IPS-18c (cell line): Measurements from ENCODE around the gene ZRANB3.
"Not testable (repeated sequence)": the region's sequence is repeated elsewhere in the genome, so short reads cannot be mapped to it uniquely, and the experiment has no call there.

Experiments used
- H3K4me3 ChIP-seq: 2 replicates; pipeline ENCODE4 v1.7.0; 2013; ENCODE audit warnings: low read depth, mild to moderate bottlenecking, low read length, moderate library complexity; ENCODE audit not compliant: insufficient read depth
- H3K9me3 ChIP-seq: one replicate; pipeline ENCODE4 v1.6.1; 2013; ENCODE audit warnings: mild to moderate bottlenecking, low read length, moderate library complexity; ENCODE audit not compliant: control insufficient read depth, insufficient read depth

Gene ZRANB3

DNA sequence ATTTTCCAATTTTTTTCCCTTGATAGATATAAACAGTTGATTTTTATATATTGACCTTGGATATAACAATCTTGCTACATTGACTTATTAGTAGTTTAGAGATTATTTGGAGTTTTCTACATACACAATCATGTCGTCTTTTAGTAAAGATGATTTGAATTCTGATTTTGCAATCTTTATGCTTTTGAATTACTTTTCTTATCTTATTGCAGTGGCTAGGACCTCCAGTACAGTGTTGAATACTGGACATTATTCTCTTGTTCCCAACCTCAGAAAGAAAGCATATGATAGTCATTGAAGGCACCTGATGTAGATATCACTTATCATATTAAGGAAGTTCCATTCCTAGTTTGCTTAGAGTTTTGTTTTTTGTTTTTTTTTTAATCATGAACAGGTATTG, 388.7 kb downstream of the ZRANB3 start:
- peaks cover 2% of the 10 kb centered on the region for H3K9me3 ChIP-seq
- no peak overlapping the region for H3K4me3 ChIP-seq

DNA sequence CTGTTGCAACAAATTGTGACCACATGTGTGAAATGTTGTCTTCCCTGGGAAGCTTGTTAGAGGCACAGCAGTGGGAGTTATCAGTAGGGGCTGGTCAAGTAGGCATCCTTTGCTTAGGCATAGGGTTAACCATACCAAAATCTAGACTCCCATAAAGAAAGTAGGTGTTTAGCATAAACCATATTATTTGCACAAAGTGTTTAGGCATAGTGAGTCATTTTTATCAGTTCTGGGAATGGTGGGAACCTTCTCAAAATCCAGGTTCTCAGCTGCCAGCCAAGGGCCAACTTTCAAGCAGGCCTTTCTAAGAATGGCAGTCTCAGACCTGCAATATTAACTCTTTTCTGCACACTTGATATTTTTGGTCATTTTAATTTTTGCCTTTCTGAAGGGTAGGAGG, 390.4 kb downstream of the ZRANB3 start:
- H3K4me3 ChIP-seq: no peak overlapping the region

DNA sequence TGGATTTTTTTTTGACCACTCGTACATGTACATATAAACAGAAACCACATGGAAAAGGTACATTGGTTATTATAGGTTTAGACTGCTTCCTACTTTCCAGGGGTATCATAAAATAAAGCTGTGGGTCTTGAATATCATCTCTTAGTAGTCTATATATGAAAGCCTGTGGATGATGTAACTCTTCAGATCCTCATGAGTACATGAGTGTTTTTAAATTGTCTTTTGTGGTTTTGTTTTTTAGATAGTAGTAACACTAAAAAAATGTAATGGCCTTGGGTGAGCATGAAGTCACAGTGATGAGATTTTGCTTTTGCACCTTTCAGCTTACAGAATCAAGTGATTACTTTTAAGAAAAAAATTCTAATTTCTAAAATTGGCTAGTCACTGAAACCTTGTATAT, 398.7 kb downstream of the ZRANB3 start:
- Histone ChIP-seq H3K9me3 (no peaks in the 10 kb centered on the region), H3K4me3 (no peak overlapping the region)

More for the DNA sequence above, 390.4 kb downstream of the ZRANB3 start:
- H3K9me3 ChIP-seq: peaks cover 2% of the 10 kb centered on the region

DNA sequence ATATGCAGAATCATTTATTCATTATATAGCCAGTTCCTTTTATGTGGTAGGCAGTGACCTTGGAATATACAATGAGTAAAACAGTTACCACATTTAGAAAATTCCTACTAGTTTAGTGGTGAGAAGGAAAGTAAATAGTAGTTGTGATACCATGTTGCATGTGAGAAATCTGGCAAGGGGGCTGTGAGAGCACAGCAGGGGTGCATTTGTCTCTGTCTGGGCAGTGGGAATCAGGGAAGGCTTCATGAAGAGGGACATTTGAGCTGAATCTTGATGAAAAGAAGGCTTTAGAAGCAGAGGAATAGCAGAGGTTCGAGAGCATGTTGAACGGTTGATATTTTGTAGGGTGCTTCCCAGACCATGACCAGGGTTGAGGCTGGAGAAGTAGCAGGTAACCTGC, 400.3 kb downstream of the ZRANB3 start:
- H3K9me3 ChIP-seq: no peaks in the 10 kb centered on the region
- H3K4me3 ChIP-seq: no peak overlapping the region

DNA sequence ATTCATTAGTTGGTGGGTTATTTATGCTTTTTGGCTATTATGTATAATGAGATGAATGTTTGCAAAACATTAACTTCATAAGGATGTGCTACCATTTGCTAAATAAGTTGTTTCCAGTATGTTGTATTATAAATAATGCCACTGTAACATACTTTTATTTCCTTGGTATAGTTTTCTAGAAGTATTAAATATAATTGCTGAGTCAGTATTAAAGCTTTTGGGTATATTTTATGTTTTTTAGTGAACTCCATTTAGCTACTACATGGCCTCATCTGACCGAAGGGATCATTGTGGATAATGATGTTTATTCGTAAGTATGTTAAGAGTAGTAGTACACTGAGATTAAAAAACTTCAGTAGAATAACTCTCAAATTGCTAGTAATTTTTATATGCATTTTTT, 405.1 kb downstream of the ZRANB3 start:
- no peak overlapping the region for H3K4me3 ChIP-seq
- no peaks in the 10 kb centered on the region for H3K9me3 ChIP-seq

DNA sequence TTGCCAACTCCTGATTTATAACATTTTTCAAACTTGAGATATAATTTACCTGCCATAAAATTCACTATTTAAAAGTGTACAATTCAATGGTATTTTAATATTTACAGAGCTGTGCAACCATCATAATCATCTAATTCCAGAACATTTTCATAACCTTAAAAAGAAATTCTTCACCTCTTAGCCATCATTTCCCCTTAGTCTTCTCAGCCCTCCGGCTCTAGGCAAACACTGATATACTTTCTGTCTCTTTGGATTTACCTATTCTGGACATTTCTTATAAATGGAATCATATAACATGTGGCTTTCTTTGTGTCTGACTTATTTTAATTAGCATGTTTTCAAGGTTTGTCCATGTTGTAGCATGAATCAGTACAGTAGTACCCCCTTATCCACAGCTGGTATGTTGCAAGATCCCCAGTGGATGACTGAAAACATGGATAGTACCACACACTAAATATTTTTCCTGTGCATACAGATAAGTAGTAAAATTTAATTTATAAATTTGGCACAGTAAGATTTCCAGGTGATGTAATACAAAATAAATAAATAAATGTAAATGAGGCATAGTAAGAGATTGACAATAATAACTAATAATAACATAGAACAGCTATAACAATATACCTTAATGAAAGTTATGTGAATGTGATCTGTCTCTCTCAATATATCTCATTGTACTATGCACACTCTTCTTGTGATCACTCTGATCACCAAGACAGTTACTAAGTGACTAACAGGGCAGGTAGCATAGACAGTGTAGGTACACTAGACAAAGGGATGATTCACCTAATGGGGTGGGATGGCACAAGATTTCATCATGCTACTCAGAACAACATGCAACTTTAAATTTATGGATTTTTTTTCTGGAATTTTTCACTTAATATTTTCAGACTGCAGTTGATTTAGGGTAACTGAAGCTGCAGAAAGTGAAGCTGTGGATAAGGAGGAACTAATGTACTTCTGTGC, 405.8 kb downstream of the ZRANB3 start:
- H3K9me3 ChIP-seq: no peaks in the 10 kb centered on the region
- H3K4me3 ChIP-seq: no peak overlapping the region

DNA sequence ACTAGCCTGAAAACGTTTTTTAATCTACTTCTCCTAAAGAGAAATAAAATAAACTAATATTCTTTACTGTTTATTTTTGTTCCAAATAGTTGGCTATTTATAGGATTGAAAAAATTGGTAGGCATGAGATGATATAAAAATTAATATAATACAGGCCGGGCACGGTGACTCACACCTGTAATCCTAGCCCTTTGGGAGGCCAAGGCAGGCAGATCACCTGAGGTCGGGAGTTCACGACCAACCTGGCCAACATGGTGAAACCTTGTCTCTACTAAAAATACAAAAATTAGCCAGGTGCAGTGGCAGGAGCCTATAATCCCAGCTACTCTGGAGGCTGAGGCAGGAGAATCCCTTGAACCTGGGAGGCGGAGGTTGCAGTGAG, 409.4 kb downstream of the ZRANB3 start:
- not testable (repeated sequence) for H3K9me3 ChIP-seq, H3K4me3 ChIP-seq

DNA sequence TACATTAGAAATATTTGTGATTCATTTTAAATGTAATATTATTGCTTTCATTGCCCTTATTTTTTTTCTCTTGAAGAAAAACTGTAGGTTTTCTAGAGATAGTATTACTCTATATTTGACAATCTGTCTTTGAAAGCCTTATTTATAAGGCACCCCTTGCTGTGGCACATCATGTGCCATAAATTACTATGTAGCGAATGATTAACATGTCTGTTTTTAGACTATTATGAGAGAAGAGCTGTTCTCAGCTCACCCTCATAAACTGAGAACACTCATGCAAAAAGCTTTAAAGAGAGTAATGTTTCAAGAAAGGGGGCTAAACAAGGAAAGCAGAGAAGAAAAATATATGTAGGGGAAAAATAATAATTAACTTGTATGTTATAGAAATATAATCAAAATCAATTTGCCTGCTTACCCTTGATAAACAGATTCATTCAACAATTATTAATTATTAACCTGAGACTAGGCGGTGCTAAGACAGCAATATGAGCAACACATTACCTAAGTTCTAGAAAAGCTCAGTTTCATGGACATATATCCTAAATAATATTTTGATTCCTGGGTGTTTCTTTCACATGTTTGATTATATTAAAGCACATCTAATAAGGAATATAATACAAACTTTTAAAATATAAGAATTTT, 409.9 kb downstream of the ZRANB3 start:
- no peaks in the 10 kb centered on the region for H3K9me3 ChIP-seq
- no peak overlapping the region for H3K4me3 ChIP-seq

DNA sequence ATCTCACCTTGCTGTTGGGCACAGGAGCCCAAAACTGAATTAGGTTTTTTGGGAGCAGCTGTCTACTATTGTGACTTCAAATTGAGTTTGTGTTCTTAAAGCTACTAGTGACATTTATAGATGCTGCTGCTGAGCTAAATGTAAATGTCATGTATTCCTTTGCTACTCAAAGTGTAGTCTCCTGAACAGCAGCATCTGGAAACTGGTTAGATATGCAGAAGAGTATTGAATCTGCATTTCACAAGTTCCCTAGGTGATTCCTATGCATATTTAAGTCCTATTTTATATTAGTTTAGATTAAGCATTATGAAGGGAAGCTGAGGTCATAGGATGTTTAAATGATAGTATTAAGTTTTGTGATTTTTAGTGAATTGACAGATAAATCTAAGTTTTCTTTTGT, 411.4 kb downstream of the ZRANB3 start:
- H3K4me3 ChIP-seq: no peak overlapping the region
- H3K9me3 ChIP-seq: no peaks in the 10 kb centered on the region

DNA sequence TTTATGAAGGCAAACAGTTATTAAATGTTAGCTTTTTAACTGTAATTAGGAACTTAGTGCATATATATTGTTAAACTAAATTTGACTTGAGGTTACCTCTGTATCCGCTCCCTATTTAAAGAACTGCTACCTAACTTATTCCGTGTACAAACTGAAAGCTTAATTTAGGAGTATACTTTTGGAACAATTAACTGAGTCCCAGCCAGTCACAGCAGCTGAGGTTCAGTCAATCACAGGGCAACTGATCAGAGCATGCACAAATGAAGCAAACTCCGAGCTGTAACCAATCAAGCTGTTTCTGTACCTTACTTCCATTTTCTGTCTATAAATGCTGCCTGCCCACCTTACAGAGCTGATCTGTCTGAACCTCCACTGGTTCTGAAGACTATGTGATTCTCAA, 417.7 kb downstream of the ZRANB3 start:
- Histone ChIP-seq H3K9me3 (no peaks in the 10 kb centered on the region), H3K4me3 (no peak overlapping the region)

DNA sequence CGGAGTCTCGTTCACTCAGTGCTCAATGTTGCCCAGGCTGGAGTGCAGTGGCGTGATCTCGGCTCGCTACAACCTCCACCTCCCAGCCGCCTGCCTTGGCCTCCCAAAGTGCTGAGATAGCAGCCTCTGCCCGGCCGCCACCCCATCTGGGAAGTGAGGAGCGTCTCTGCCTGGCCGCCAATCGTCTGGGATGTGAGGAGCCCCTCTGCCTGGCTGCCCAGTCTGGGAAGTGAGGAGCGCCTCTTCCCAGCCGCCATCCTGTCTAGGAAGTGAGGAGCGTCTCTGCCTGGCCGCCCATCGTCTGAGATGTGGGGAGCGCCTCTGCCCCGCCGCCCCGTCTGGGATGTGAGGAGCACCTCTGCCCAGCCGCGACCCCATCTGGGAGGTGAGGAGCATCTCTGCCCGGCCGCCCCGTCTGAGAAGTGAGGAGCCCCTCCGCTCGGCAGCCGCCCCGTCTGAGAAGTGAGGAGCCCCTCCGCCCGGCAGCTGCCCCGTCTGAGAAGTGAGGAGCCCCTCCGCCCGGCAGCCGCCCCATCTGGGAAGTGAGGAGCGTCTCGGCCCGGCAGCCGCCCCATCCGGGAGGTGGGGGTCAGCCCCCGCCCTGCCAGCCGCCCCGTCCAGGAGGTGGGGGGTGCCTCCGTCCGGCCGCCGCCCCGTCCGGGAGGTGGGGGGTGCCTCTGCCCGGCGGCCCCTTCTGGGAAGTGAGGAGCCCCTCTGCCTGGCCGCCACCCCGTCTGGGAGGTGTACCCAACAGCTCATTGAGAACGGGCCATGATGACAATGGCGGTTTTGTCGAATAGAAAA, 425.3 kb downstream of the ZRANB3 start:
- H3K4me3 ChIP-seq: not testable (repeated sequence)

DNA sequence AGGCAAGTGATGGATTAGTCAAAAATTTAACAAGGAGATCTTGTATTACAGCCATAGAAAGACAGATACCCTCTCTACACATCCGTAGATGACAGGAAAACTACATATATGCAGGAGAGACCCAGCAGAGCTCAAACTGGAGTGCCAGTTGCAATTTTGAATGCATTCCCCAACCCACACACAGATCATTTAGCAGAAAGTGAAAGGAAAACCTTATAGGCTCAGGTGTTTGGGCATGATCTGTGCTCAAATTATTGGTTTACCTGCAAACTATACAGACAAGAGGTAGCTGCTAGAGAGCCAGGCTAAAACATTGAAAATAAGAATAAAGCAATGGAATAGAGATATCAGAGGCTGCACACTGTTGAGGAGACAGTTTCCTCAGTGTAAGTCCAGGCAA, 427.2 kb downstream of the ZRANB3 start:
- Histone ChIP-seq H3K9me3 (peaks cover 4% of the 10 kb centered on the region), H3K4me3 (no peak overlapping the region)

More for the DNA sequence above, 425.3 kb downstream of the ZRANB3 start:
- not testable (repeated sequence) for H3K9me3 ChIP-seq

DNA sequence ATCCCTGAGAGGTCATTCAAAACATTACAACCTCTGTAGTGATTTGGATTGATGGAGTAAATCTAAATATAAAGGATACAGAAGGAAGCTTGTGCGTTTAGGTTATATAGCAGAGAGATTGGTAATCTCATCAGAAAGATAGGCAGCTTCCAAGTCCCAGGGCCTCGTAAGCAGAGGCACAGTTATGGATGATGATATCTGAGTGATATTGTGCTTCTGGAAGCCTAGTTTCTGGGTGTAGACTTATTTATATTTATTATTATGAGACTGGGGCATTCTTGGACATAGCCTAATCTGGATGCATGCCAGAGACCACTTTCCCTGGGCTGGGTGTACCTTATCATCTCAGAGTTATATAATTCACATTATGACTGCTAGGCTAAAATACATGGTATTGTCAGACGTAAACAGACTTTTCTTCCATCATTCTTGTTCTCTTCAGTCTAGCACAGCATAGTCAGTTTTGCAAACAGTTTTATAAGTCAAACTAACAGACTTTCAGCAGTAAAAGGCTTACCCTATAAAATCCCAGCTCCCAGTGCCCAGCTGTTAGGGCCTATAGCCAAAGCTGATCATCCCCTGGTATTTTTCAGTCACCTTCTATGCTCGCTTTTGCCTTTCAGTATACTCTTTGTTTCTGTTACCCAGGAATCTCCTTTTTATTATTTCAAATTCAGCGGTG, 431.1 kb downstream of the ZRANB3 start:
- peaks cover 2% of the 10 kb centered on the region for H3K9me3 ChIP-seq
- H3K4me3 ChIP-seq: no peak overlapping the region

DNA sequence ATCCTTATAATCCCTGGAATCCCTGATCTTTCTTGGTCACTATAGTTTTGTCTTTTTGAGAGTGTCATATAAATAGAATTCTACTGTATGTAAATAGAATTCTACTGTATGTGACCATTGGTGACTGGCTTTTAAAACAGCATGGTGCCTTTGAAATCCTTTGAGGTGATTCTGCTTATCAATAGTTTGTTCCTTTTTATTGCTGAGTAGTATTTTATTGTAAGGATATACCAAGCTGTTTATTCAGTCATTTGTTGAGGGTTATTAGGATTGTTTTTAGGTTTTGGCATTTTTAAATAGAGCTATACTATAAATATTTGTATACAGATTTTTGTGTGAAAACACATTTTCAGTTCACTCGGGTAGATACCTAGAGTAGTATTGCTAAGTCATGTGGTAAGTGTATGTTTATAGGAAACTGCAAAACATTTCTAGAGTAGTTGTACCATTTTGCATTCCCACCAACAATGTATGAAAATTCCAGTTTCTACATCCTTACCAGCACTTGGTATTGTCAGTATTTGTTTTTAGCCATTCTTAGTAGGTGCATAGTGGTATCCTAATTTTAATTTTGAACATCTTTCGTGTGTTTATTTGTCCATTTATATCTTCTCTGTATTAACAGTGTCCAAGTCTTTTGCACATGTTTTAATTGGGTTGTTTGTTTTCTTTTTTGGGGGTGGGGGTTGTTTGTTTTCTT, 433.3 kb downstream of the ZRANB3 start:
- no peak overlapping the region for H3K4me3 ChIP-seq
- no peaks in the 10 kb centered on the region for H3K9me3 ChIP-seq

DNA sequence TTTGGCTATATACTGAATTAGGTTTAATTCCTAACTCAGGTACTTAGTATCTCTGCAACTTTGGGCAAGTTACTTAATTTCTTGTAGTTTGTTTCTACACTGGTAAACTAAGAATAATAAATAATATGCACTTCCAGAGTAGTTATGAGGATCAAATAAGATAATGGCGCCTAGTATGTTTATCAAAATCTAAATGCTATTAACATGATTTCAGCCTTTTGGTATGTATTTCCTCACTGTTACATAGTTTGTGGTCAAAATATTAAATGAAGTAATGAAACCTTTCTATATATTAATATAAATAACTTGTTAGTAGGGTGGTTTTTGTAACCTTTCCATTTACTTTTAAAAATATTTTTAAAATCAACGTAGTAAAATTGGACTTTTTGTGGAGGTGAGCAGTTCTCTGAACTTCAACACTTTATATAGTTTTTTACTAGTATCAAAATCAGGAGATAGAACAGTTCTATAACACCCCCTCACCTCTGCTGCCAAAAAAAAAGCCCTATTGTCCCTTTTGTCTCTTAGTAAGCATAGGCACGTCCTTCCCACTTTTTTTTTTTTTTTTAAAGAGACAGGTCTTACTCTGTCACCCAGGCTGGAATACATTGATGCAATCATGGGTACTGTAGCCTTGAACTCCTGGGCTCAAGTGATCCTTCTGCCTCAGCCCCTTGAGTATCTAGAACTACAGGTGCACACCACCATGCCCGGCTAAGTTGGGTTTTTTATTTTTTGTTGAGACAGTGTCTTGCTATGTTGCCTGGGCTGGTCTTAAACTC, 434.2 kb downstream of the ZRANB3 start:
- no peaks in the 10 kb centered on the region for H3K9me3 ChIP-seq

DNA sequence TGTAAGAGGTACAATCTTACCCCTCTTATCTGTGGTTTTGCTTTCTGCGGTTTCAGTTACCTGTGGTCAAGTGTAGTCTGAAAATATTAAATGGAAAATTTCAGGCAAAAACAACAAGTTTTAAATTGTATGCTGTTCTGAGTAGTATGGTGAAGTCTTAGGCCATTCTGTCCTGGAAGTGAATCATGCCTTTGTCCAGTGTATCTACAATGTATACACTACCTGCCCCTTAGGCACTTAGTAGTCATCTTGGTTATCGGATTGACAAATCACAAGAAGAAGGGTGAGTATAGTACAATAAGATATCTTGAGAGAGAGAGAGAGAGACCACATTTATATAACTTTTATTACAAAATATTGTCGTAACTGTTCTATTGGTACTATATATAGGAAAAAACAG, 435.4 kb downstream of the ZRANB3 start:
- no peak overlapping the region for H3K4me3 ChIP-seq
- no peaks in the 10 kb centered on the region for H3K9me3 ChIP-seq

More for the DNA sequence above, 434.2 kb downstream of the ZRANB3 start:
- no peak overlapping the region for H3K4me3 ChIP-seq
